ENCODE data around the gene WSCD1. TPM values are rescaled to one million over a fixed set of nuclear protein-coding genes. Genes with fewer than 3 reads are reported as not detected.

WSCD1 gene
- total RNA-seq, 4 donors from 2014 or later: 2.1 to 9.5 (median 7.0) TPM

- no peak overlapping the region for H3K4me3 ChIP-seq (replicated peaks in 1 of 3)
- H3K9me3 ChIP-seq: no peaks in the 10 kb centered on the region
- WGBS, 2 donors: 47 to 48% methylated on average over 4 of the region's 4 CpGs
- intact Hi-C loops (cut with DNase I): no loop called here
- H3K27ac ChIP-seq: no peak overlapping the region
- no peaks in the 10 kb centered on the region for H3K36me3 ChIP-seq
- no peaks in the 10 kb centered on the region for H3K27me3 ChIP-seq
- no peaks in the 10 kb centered on the region for H3K4me1 ChIP-seq
- TF ChIP-seq, protein P1, sequence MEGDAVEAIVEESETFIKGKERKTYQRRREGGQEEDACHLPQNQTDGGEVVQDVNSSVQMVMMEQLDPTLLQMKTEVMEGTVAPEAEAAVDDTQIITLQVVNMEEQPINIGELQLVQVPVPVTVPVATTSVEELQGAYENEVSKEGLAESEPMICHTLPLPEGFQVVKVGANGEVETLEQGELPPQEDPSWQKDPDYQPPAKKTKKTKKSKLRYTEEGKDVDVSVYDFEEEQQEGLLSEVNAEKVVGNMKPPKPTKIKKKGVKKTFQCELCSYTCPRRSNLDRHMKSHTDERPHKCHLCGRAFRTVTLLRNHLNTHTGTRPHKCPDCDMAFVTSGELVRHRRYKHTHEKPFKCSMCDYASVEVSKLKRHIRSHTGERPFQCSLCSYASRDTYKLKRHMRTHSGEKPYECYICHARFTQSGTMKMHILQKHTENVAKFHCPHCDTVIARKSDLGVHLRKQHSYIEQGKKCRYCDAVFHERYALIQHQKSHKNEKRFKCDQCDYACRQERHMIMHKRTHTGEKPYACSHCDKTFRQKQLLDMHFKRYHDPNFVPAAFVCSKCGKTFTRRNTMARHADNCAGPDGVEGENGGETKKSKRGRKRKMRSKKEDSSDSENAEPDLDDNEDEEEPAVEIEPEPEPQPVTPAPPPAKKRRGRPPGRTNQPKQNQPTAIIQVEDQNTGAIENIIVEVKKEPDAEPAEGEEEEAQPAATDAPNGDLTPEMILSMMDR (IDR thresholded peaks at IDR 0.05): no peak
- TF ChIP-seq POLR2A (IDR thresholded peaks at IDR 0.05): no peak
- no peak for DNase-seq
Measured at GRCh38 chr17:6162216-6162615, 92.0 kb downstream of the WSCD1 start.

DNA sequence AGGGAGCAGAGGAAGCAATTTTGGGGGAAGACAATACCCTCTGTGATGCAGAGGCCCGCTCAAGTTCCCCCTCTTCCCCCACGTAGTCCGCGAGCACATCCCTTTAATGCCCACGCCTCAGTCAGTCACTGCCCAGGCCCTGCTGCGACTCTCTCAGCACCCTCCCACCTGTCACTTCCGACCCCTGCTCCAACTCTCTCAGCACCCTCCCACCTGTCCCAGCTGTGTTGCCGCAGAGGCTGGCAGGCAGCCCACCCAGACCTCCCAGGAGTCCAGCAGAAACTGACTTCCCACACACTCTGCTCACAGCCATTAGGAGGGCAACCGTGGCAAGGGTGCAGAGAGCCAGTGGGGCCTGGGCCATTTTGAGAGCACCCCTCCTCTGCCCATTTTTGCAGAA is 92.7 kb downstream of the WSCD1 start:
- no peaks in the 10 kb centered on the region for H3K27me3 ChIP-seq

DNA sequence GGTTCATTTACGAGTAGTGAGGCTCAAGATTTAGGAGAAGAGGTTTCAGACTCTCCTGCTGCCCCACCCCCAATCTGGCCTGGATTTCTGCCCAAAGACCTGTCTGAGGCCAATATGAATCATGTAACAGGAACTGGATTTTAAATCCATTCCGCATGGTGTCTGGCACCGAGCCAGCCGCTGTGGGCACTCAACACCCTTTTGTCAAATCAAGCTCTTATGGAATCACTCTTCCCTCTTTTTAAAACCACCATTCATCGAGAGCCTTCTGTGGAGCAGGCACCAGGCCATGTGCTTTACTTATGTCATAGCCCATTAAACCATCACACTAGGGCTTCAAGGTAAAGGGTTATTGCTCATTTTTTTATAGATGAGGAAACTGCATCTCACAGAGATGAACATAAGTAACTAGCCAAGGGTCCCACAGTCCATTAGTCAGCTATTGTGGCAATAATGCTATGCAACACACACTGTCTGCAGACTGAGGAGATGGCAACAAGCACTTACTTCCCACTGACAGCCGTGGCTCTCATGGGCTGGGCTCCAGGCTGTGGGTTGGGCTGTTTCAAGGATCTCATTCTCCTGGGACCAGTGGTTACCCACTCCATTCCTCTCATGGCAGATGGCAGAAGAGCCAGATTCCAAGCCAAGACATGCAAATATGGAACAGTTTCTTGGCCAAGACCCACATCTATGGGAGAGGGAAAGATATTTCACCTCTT is 93.6 kb downstream of the WSCD1 start:
- intact Hi-C loops (cut with DNase I): no loop called here
- Histone ChIP-seq H3K4me1 (no peaks in the 10 kb centered on the region), H3K9me3 (no peaks in the 10 kb centered on the region), H3K36me3 (no peaks in the 10 kb centered on the region), H3K4me3 (replicated peaks in 1 of 3) (no peak overlapping the region), H3K27ac (no peak overlapping the region), H3K27me3 (no peaks in the 10 kb centered on the region)
- WGBS, 2 donors: 20 to 35% methylated on average over 6 of the region's 6 CpGs
- peak; percentile 8 to 17 for DNase-seq
- no peak for TF ChIP-seq POLR2A (IDR thresholded peaks at IDR 0.05)
- TF ChIP-seq, protein P1 (IDR thresholded peaks at IDR 0.05): no peak

More for the DNA sequence above, 92.7 kb downstream of the WSCD1 start:
- TF ChIP-seq, protein P1 (IDR thresholded peaks at IDR 0.05): no peak
- TF ChIP-seq POLR2A (IDR thresholded peaks at IDR 0.05): no peak
- 65 to 66% methylated on average over 9 of the region's 9 CpGs for WGBS, 2 donors
- no peak for DNase-seq
- no peaks in the 10 kb centered on the region for H3K9me3 ChIP-seq
- no peak overlapping the region for H3K4me3 ChIP-seq (replicated peaks in 1 of 3)
- intact Hi-C loops (cut with DNase I): no loop called here
- H3K4me1 ChIP-seq: no peaks in the 10 kb centered on the region
- H3K36me3 ChIP-seq: no peaks in the 10 kb centered on the region
- no peak overlapping the region for H3K27ac ChIP-seq

DNA sequence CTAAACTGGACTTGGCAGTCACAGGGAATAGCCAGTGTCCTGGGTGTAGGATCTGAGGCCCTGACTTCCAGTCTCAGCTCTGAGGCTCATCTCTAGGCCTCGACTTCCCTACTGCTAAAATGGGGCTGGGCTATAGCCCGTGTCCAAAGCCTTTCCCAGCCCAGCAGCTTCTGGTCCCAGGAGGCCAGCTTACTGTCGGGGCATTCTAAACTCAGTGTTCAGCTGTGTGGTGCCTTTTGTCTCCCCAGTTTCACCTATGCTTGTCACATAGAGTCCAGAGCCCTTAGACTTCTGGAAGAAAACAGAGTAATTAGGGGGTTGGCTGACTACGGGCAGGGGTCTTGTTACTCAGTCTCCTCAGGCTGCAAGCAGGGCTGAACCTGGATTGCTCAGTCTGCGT is 94.8 kb downstream of the WSCD1 start:
- no peak for DNase-seq
- WGBS, 2 donors: 74 to 87% methylated on average over 5 of the region's 5 CpGs
- H3K36me3 ChIP-seq: no peaks in the 10 kb centered on the region
- intact Hi-C loops (cut with DNase I): no loop called here
- no peaks in the 10 kb centered on the region for H3K9me3 ChIP-seq
- H3K27ac ChIP-seq: no peak overlapping the region
- no peak overlapping the region for H3K4me3 ChIP-seq (replicated peaks in 1 of 3)
- TF ChIP-seq POLR2A (IDR thresholded peaks at IDR 0.05): no peak
- TF ChIP-seq, protein P1 (IDR thresholded peaks at IDR 0.05): no peak
- H3K4me1 ChIP-seq: no peaks in the 10 kb centered on the region
- H3K27me3 ChIP-seq: no peaks in the 10 kb centered on the region

GRCh38 chr17:6165806-6166205 is 95.6 kb downstream of the WSCD1 start:
- no peaks in the 10 kb centered on the region for H3K9me3 ChIP-seq
- H3K4me3 ChIP-seq (replicated peaks in 1 of 3): no peak overlapping the region
- no peaks in the 10 kb centered on the region for H3K36me3 ChIP-seq
- WGBS, 2 donors: 82 to 86% methylated on average over 6 of the region's 6 CpGs
- H3K27me3 ChIP-seq: no peaks in the 10 kb centered on the region
- no peaks in the 10 kb centered on the region for H3K4me1 ChIP-seq
- H3K27ac ChIP-seq: no peak overlapping the region
- TF ChIP-seq, protein P1 (IDR thresholded peaks at IDR 0.05): no peak
- no peak for TF ChIP-seq POLR2A (IDR thresholded peaks at IDR 0.05)
- intact Hi-C loops (cut with DNase I): no loop called here
- no peak for DNase-seq
